IPS DF 6.9 (cell line): ENCODE data around the gene GYG1.
A peak's percentile ranks its signal among the peaks of the same experiment; 100 is the strongest.
"Not testable (repeated sequence)": the region's sequence is repeated elsewhere in the genome, so short reads cannot be mapped to it uniquely, and the experiment has no call there.

Experiments used
- DNase-seq: peaks from one replicate; pipeline ENCODE4 v3.0.0-alpha.2; 2013; ENCODE audit warnings: low read depth, low spot score
- H3K27ac ChIP-seq: one replicate; pipeline ENCODE4 v1.5.1; 2013; ENCODE audit warnings: low read length, control low read depth
- H3K27me3 ChIP-seq: 2 replicates; pipeline ENCODE4 v1.6.1; 2013; ENCODE audit warnings: mild to moderate bottlenecking, low read length; ENCODE audit not compliant: control insufficient read depth, insufficient read depth
- H3K36me3 ChIP-seq: 2 replicates; pipeline ENCODE4 v1.6.1; 2013; ENCODE audit warnings: low read length; ENCODE audit not compliant: control insufficient read depth, insufficient read depth
- H3K4me1 ChIP-seq: 2 replicates; pipeline ENCODE4 v1.6.1; 2013; ENCODE audit warnings: low read length; ENCODE audit not compliant: control insufficient read depth, insufficient read depth
- H3K4me3 ChIP-seq: 2 replicates; pipeline ENCODE4 v1.5.1; 2013; ENCODE audit warnings: mild to moderate bottlenecking, low read length
- H3K9me3 ChIP-seq: 2 replicates; pipeline ENCODE4 v1.6.1; 2013; ENCODE audit warnings: low read length, inconsistent platforms; ENCODE audit not compliant: control insufficient read depth, insufficient read depth
- WGBS: extraction: QIAGEN DNeasy Blood & Tissue Kit; methylation state at CpG from one replicate; pipeline ENCODE4 v1.1.7; 2013; ENCODE audit warnings: mixed read lengths, missing lambda C conversion rate; ENCODE audit not compliant: insufficient read length, insufficient coverage; 5-methylcytosine and 5-hydroxymethylcytosine counted together

GYG1 gene

GRCh38 chr3:148987551-148987950 lies 3.8 kb upstream of the GYG1 start:
- not testable (repeated sequence) for H3K9me3 ChIP-seq, H3K36me3 ChIP-seq, H3K27me3 ChIP-seq, H3K4me3 ChIP-seq, DNase-seq, H3K27ac ChIP-seq, H3K4me1 ChIP-seq
- no CpG with 5 or more reads among the region's 29 CpGs for WGBS

DNA sequence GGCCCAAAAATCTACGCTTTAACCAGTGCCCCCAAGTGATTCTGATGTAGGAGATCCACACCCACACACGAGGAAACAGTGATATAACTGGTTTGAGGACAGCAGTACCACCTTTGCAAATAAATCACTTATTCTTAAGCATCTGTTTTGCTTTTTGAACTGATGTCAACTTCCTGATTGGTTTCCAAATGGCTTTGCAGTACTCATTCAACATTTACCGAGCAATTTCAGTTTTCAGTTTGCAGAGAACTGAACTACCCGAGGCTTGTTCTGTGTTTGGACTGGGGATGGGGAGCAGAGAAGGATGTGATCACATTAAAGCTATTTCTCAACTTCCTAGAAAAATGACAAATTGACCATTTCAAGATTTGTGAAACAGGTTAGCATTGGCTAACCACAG lies 1.1 kb upstream of the GYG1 start:
- no peak overlapping the region for H3K27ac ChIP-seq
- H3K4me1 ChIP-seq = peaks cover 6% of the 10 kb centered on the region
- H3K4me3 ChIP-seq = no peak overlapping the region
- no CpG with 5 or more reads among the region's 4 CpGs for WGBS
- H3K27me3 ChIP-seq = no peaks in the 10 kb centered on the region; the same call in 1 of the 2 replicates
- H3K36me3 ChIP-seq = no peaks in the 10 kb centered on the region; the same call in 1 of the 2 replicates
- no peak for DNase-seq
- no peaks in the 10 kb centered on the region for H3K9me3 ChIP-seq

DNA sequence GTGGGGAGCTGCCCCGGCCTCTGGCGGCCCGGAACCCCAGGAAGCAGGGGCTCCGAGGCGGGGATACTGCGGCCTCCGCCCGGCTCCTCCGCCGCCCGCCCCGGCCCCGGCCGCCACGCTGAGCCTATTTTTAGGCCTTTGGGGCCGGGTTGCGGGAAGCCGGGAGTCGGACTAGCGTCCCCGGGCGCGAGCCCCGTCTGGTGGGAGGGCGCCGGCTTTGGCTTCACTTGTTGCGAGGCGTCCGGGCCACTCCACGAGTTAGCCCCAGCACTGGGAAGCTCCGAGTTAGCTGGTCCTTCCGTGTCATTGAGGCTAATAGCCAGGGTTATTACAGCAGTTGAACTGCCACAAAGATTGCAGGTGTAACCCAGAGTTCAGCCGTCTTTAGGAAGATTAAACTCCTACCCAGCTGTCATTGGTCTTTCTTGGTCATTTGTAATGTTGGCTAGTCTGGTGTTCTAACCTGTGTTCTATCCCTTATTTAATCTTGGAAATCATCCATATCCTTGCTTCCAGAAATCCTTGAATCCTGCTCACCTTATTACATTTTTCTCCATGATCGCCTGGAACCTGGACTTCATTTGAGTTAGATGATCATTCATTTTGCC lies 791 bp downstream of the GYG1 start:
- Histone ChIP-seq H3K27ac (no peak overlapping the region), H3K36me3 (no peaks in the 10 kb centered on the region; the same call in 1 of the 2 replicates), H3K27me3 (no peaks in the 10 kb centered on the region; the same call in 1 of the 2 replicates), H3K4me1 (peaks cover 6% of the 10 kb centered on the region), H3K4me3 (peak overlapping the region; percentile 65), H3K9me3 (no peaks in the 10 kb centered on the region)
- DNase-seq = no peak
- WGBS = no CpG with 5 or more reads among the region's 34 CpGs

GRCh38 chr3:148992635-148993255 lies 1.4 kb downstream of the GYG1 start:
- no peaks in the 10 kb centered on the region; the same call in 1 of the 2 replicates for H3K27me3 ChIP-seq
- H3K4me3 ChIP-seq = no peak overlapping the region
- no peaks in the 10 kb centered on the region; the same call in 1 of the 2 replicates for H3K36me3 ChIP-seq
- no peaks in the 10 kb centered on the region for H3K9me3 ChIP-seq
- H3K4me1 ChIP-seq = peaks cover 7% of the 10 kb centered on the region
- H3K27ac ChIP-seq = no peak overlapping the region
- WGBS = no CpG with 5 or more reads among the region's 10 CpGs
- DNase-seq = no peak

- Histone ChIP-seq H3K4me3 (no peak overlapping the region), H3K27me3 (no peaks in the 10 kb centered on the region; the same call in 1 of the 2 replicates), H3K27ac (no peak overlapping the region), H3K36me3 (no peaks in the 10 kb centered on the region; the same call in 1 of the 2 replicates), H3K9me3 (no peaks in the 10 kb centered on the region; the same call in 1 of the 2 replicates), H3K4me1 (peaks cover 5% of the 10 kb centered on the region)
- no peak for DNase-seq
- WGBS = no CpG with 5 or more reads among the region's 1 CpG
Observed at GRCh38 chr3:148997623-148998022, 6.3 kb downstream of the GYG1 start.

GRCh38 chr3:148998297-148998696 lies 7.0 kb downstream of the GYG1 start:
- no CpG with 5 or more reads among the region's 5 CpGs for WGBS
- no peaks in the 10 kb centered on the region; the same call in 1 of the 2 replicates for H3K36me3 ChIP-seq

DNA sequence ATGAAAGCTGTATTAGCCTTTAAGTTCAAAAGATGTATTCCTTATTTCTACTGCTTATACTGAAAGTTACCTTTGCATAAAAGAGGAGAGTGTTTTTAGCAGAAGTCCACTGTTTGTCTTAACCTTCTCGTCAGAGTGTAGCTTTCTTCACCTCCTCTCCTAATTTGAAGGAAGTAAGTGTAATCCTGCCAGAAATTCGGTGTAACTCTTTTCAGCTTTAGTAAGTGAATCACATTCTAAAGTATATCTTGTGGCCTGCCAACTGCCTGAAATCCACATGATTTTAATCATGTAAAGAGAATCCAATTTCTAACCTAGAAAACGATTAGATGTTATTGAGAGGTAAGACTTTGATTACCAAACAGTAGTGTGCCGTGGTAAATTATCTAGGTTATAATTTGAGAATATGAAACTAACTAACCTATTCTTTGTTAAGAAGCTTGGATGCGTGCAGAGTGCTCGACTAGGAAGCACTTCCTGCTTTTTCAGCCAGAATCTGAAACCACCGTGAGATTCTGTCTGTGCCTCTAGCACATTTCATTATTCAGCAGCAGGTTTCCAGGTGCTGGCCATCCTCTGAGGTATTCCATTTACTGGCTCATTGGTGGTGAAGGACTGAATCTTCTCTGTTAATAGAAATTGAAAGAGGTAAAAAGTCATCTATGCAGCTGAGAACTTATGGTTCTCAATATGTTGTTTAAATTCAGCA lies 7.5 kb downstream of the GYG1 start:
- H3K4me1 ChIP-seq = peaks cover 3% of the 10 kb centered on the region
- no CpG with 5 or more reads among the region's 7 CpGs for WGBS
- no peak overlapping the region for H3K27ac ChIP-seq
- no peaks in the 10 kb centered on the region for H3K27me3 ChIP-seq
- H3K36me3 ChIP-seq = no peaks in the 10 kb centered on the region; the same call in 1 of the 2 replicates
- no peak overlapping the region for H3K4me3 ChIP-seq
- no peak for DNase-seq
- H3K9me3 ChIP-seq = no peaks in the 10 kb centered on the region; the same call in 1 of the 2 replicates

More at GRCh38 chr3:148998297-148998696, 7.0 kb downstream of the GYG1 start:
- H3K4me3 ChIP-seq = no peak overlapping the region
- H3K27ac ChIP-seq = no peak overlapping the region
- H3K4me1 ChIP-seq = peaks cover 1% of the 10 kb centered on the region; the same call in 1 of the 2 replicates
- no peaks in the 10 kb centered on the region for H3K27me3 ChIP-seq
- H3K9me3 ChIP-seq = no peaks in the 10 kb centered on the region; the same call in 1 of the 2 replicates
- no peak for DNase-seq

GRCh38 chr3:148999806-149000205 lies 8.5 kb downstream of the GYG1 start:
- Histone ChIP-seq H3K36me3 (no peaks in the 10 kb centered on the region), H3K27ac (no peak overlapping the region), H3K4me1 (peaks cover 6% of the 10 kb centered on the region), H3K9me3 (no peaks in the 10 kb centered on the region; the same call in 1 of the 2 replicates), H3K4me3 (no peak overlapping the region), H3K27me3 (no peaks in the 10 kb centered on the region)
- no peak for DNase-seq
- no CpG with 5 or more reads among the region's 3 CpGs for WGBS

DNA sequence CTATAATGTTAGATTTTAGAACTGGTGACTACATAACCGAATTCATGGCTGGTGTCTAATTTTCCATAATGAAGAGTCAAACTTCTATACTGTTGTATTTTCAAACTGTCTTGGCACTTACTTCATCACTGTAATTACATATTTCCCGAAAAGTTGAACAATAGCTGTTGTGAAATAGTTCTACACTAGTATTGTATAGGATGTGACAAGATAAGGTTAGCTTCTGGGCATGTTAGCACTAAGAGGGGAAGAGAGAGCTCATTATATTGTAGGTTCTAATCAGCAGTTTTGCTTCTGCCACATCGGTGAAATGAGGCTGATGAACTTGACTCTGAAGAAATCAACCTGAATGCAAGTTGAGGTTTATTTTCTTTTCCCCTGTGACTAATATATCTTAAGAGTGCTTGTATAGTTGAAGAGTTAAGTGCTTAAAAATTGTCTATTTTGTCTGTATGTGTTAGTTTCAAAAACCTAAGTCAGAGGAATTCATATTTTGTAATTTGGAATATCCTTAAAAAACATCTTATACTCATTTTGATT lies 8.9 kb downstream of the GYG1 start:
- H3K4me1 ChIP-seq = peaks cover 6% of the 10 kb centered on the region
- H3K27me3 ChIP-seq = no peaks in the 10 kb centered on the region
- no peak overlapping the region for H3K27ac ChIP-seq
- H3K4me3 ChIP-seq = no peak overlapping the region
- no CpG with 5 or more reads among the region's 3 CpGs for WGBS
- no peaks in the 10 kb centered on the region; the same call in 1 of the 2 replicates for H3K9me3 ChIP-seq
- H3K36me3 ChIP-seq = no peaks in the 10 kb centered on the region
- no peak for DNase-seq

GRCh38 chr3:149001727-149002126 lies 10.4 kb downstream of the GYG1 start:
- DNase-seq = no peak
- no peak overlapping the region for H3K4me3 ChIP-seq
- H3K27me3 ChIP-seq = no peaks in the 10 kb centered on the region
- no peaks in the 10 kb centered on the region for H3K36me3 ChIP-seq
- H3K9me3 ChIP-seq = no peaks in the 10 kb centered on the region; the same call in 1 of the 2 replicates
- no CpG with 5 or more reads among the region's 3 CpGs for WGBS
- no peak overlapping the region for H3K27ac ChIP-seq
- peaks cover 6% of the 10 kb centered on the region for H3K4me1 ChIP-seq
